OCI-LY1 (cell line): ENCODE results near the gene ST3GAL5.

Experiments used
- H2AFZ ChIP-seq: fragments of 200-600 bp; sonication (generic), shearing (Covaris generic); 2 replicates; pipeline ENCODE4 v1.6.0; 2014; ENCODE audit warnings: antibody characterized with exemption, mild to moderate bottlenecking, low read length
- H3F3A ChIP-seq: fragments of 200-600 bp; sonication (generic), shearing (Covaris generic); 2 replicates; pipeline ENCODE4 v1.6.0; 2014; ENCODE audit warnings: mild to moderate bottlenecking, antibody characterized with exemption, low read length, moderate library complexity; ENCODE audit not compliant: insufficient read depth
- H3K27ac ChIP-seq: fragments of 200-600 bp; sonication (generic); 2 replicates; pipeline ENCODE4 v1.5.1; 2014; ENCODE audit warnings: low read length, mixed run types, mild to moderate bottlenecking, low read depth; ENCODE audit not compliant: poor library complexity, severe bottlenecking
- H3K27me3 ChIP-seq: fragments of 200-600 bp; sonication (generic); 2 replicates; pipeline ENCODE4 v1.6.0; 2014; ENCODE audit warnings: antibody characterized with exemption, mild to moderate bottlenecking, low read length, moderate library complexity; ENCODE audit not compliant: insufficient read depth
- H3K36me3 ChIP-seq: fragments of 200-600 bp; sonication (generic); 2 replicates; pipeline ENCODE4 v1.6.1; 2014; ENCODE audit warnings: mild to moderate bottlenecking, antibody characterized with exemption, low read length, moderate library complexity, mixed read lengths; ENCODE audit not compliant: insufficient read depth
- H3K4me1 ChIP-seq: fragments of 200-600 bp; sonication (generic); 2 replicates; pipeline ENCODE4 v1.5.1; 2014; ENCODE audit warnings: mild to moderate bottlenecking, low read length, moderate library complexity; ENCODE audit not compliant: insufficient read depth, severe bottlenecking
- H3K4me2 ChIP-seq: fragments of 200-600 bp; sonication (generic), shearing (Covaris generic); 2 replicates; pipeline ENCODE4 v1.6.1; 2014; ENCODE audit warnings: low read length
- H3K4me3 ChIP-seq: fragments of 200-600 bp; sonication (generic); 2 replicates; pipeline ENCODE4 v1.5.1; 2014; ENCODE audit warnings: low read length, low read depth, mild to moderate bottlenecking, mixed read lengths; ENCODE audit not compliant: poor library complexity, severe bottlenecking
- H3K79me2 ChIP-seq: fragments of 200-600 bp; shearing (Covaris generic); 2 replicates; pipeline ENCODE4 v1.6.1; 2016; ENCODE audit warnings: mixed run types, low read length, mixed read lengths; ENCODE audit not compliant: insufficient read depth
- H3K9ac ChIP-seq: fragments of 200-600 bp; sonication (generic), shearing (Covaris generic); 2 replicates; pipeline ENCODE4 v1.6.1; 2014; ENCODE audit warnings: mild to moderate bottlenecking, low read length, mixed read lengths
- H3K9me2 ChIP-seq: fragments of 200-600 bp; sonication (generic), shearing (Covaris generic); 2 replicates; pipeline ENCODE4 v1.6.1; 2014; ENCODE audit warnings: low read depth, mild to moderate bottlenecking, low read length, mixed read lengths
- H3K9me3 ChIP-seq: fragments of 200-600 bp; shearing (Covaris generic); 2 replicates; pipeline ENCODE4 v1.6.1; 2014; ENCODE audit warnings: low read length, mixed read lengths
- H4K20me1 ChIP-seq: fragments of 200-600 bp; sonication (generic), shearing (Covaris generic); 2 replicates; pipeline ENCODE4 v1.6.0; 2016; ENCODE audit warnings: mild to moderate bottlenecking, low read length; ENCODE audit not compliant: insufficient read depth
- CTCF ChIP-seq: fragments of 200-600 bp; sonication (generic), shearing (Covaris generic); IDR thresholded peaks from 2 replicates; pipeline ENCODE4 v1.5.1; 2017; ENCODE audit warnings: mild to moderate bottlenecking, antibody characterized with exemption, low read length, moderate library complexity, mixed read lengths
- EZH2 ChIP-seq: fragments of 200-600 bp; sonication (generic), shearing (Covaris generic); IDR thresholded peaks from 2 replicates; pipeline ENCODE4 v1.8.0; 2017; ENCODE audit warnings: borderline replicate concordance, mixed run types, mild to moderate bottlenecking, antibody characterized with exemption, low read length, moderate library complexity, mixed read lengths

ST3GAL5 gene

GRCh38 chr2:85814802-85815550 lies 73.8 kb downstream of the ST3GAL5 start:
- Histone ChIP-seq H3K9me3 (no peaks in the 10 kb centered on the region), H3K79me2 (no peaks in the 10 kb centered on the region), H4K20me1 (no peaks in the 10 kb centered on the region), H3K9ac (no peak overlapping the region), H3K4me3 (no peak overlapping the region), H3K27me3 (peaks cover 8% of the 10 kb centered on the region; the same call in 1 of the 2 replicates), H3K9me2 (no peaks in the 10 kb centered on the region), H3K36me3 (no peaks in the 10 kb centered on the region), H3K4me1 (no peaks in the 10 kb centered on the region), H2AFZ (no peak overlapping the region), H3F3A (no peaks in the 10 kb centered on the region), H3K4me2 (no peak overlapping the region), H3K27ac (no peak overlapping the region)
- no peak for TF ChIP-seq EZH2
- TF ChIP-seq CTCF, result no peak

- no peak overlapping the region for H2AFZ ChIP-seq
- no peaks in the 10 kb centered on the region for H3K79me2 ChIP-seq
- TF ChIP-seq CTCF (peak; percentile 91), EZH2 (no peak)
- H3K4me1 ChIP-seq, result no peaks in the 10 kb centered on the region
- no peak overlapping the region for H3K9ac ChIP-seq
- H4K20me1 ChIP-seq, result no peaks in the 10 kb centered on the region
- no peak overlapping the region for H3K4me3 ChIP-seq
- H3K27me3 ChIP-seq, result peaks cover 8% of the 10 kb centered on the region; the same call in 1 of the 2 replicates
- no peak overlapping the region for H3K27ac ChIP-seq
- H3K36me3 ChIP-seq, result no peaks in the 10 kb centered on the region
- no peaks in the 10 kb centered on the region for H3K9me3 ChIP-seq
- no peak overlapping the region for H3K4me2 ChIP-seq
- no peaks in the 10 kb centered on the region for H3F3A ChIP-seq
- no peaks in the 10 kb centered on the region for H3K9me2 ChIP-seq
These were observed 74.6 kb downstream of the ST3GAL5 start for GRCh38 chr2:85813982-85814801.

GRCh38 chr2:85813211-85813981 lies 75.4 kb downstream of the ST3GAL5 start:
- Histone ChIP-seq H3F3A (no peaks in the 10 kb centered on the region), H3K9me3 (no peaks in the 10 kb centered on the region), H3K4me3 (no peak overlapping the region), H4K20me1 (no peaks in the 10 kb centered on the region), H3K4me1 (no peaks in the 10 kb centered on the region), H2AFZ (no peak overlapping the region), H3K9ac (no peak overlapping the region), H3K36me3 (no peaks in the 10 kb centered on the region), H3K79me2 (no peaks in the 10 kb centered on the region), H3K27ac (no peak overlapping the region), H3K4me2 (no peak overlapping the region), H3K9me2 (no peaks in the 10 kb centered on the region), H3K27me3 (peaks cover 8% of the 10 kb centered on the region; the same call in 1 of the 2 replicates)
- TF ChIP-seq CTCF (no peak), EZH2 (no peak)
